ENCODE results near the gene PCP4L1. TPM values are rescaled to one million over a fixed set of nuclear protein-coding genes. Genes with fewer than 3 reads are reported as not detected.

PCP4L1 gene
- total RNA-seq, 2 donors from 2014 or later: 0.68 to 1.8 TPM

DNA sequence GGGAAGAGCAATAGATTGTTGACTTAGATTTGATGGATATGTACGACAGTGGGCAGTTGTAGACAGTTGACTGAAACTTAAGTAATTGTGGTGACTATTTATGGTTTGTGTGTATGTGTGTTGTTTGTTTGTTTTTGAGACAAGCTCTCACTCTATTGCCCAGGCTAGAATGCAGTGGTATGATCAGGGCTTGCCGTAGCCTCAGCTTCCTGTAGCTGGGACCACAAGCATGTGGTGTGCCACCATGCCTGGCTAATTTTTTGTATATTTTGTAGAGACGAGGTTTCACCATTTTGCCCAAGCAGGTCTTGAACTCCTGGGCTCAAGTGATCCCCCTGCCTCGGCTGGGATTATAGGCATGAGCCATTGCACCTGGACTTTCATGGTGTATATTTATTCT lies 65.5 kb downstream of the PCP4L1 start:
- TF ChIP-seq CTCF (IDR thresholded peaks at IDR 0.05): no peak
- Histone ChIP-seq H3K27ac (no peak overlapping the region), H3K4me1 (ENCODE audit: control insufficient read depth in 1 of 2, low read depth in 2 of 2) (no peaks in the 10 kb centered on the region), H3K27me3 (replicated peaks; ENCODE audit: insufficient read depth) (no peaks in the 10 kb centered on the region), H3K36me3 (peaks cover 26% of the 10 kb centered on the region), H3K4me3 (no peak overlapping the region), H3K9me3 (no peaks in the 10 kb centered on the region)
- DNase-seq (ENCODE audit: low spot score): no peak
- ATAC-seq (ENCODE audit: insufficient number of reproducible peaks, low FRiP score, low read depth): no peak

DNA sequence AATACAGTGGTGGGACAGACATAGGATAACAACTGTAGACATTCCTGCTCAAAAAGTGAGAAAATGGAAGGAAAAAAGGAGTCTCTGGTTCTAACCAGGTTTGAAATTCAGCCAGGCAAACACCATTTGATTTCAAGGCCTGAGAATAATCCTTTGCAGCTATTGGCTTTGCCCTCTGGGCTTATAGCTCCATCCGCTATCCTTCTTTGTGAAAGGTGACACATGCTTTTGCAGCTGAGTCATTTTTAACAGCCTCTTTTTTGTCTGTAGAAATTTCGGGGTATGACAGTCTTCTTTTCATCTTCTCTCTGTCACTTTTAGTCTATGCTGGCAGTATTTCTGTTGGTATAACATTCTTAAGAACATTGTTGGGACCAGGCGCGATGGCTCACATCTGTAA lies 71.8 kb downstream of the PCP4L1 start:
- Histone ChIP-seq H3K27me3 (replicated peaks; ENCODE audit: insufficient read depth) (no peaks in the 10 kb centered on the region), H3K4me3 (no peak overlapping the region), H3K9me3 (no peaks in the 10 kb centered on the region), H3K36me3 (peaks cover 53% of the 10 kb centered on the region), H3K4me1 (ENCODE audit: control insufficient read depth in 1 of 2, low read depth in 2 of 2) (no peaks in the 10 kb centered on the region), H3K27ac (no peak overlapping the region)
- no peak for DNase-seq (ENCODE audit: low spot score)
- no peak for TF ChIP-seq CTCF (IDR thresholded peaks at IDR 0.05)
- ATAC-seq (ENCODE audit: insufficient number of reproducible peaks, low FRiP score, low read depth): no peak

DNA sequence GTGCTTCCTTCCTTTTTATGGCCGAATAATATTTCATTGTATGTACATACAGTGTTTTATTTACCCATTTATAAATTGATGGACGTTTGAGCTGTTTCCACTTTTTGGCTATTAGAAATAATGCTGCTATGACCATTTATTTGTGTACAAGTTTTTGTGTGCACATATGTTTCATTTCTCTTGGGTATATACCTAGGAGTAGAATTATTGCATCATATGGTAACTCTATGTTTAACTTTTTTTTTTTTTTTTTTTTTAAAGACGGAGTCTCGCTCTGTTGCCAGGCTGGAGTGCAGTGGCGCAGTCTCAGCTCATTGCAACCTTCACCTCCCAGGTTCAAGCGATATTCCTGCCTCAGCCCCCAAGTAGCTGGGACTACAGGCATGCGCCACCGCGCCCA lies 74.6 kb downstream of the PCP4L1 start:
- no peak for ATAC-seq (ENCODE audit: insufficient number of reproducible peaks, low FRiP score, low read depth)
- Histone ChIP-seq H3K4me3 (no peak overlapping the region), H3K4me1 (ENCODE audit: control insufficient read depth in 1 of 2, low read depth in 2 of 2) (no peaks in the 10 kb centered on the region), H3K36me3 (peaks cover 40% of the 10 kb centered on the region), H3K27ac (no peak overlapping the region), H3K9me3 (no peaks in the 10 kb centered on the region), H3K27me3 (replicated peaks; ENCODE audit: insufficient read depth) (no peaks in the 10 kb centered on the region)
- DNase-seq (ENCODE audit: low spot score): no peak
- no peak for TF ChIP-seq CTCF (IDR thresholded peaks at IDR 0.05)

Other genes with a start within 250 kb of the PCP4L1 start
- gene F11R, start 237.6 kb upstream of the PCP4L1 start, total RNA-seq: 10 to 100 TPM; 19.1 to 20.7 TPM
- gene TSTD1, start 219.8 kb upstream of the PCP4L1 start, total RNA-seq: 10 to 100 TPM; 19.9 to 34.2 TPM
- gene USF1, start 212.8 kb upstream of the PCP4L1 start, total RNA-seq: 10 to 100 TPM; 57.9 to 69.4 TPM
- gene ARHGAP30, start 188.9 kb upstream of the PCP4L1 start, total RNA-seq: 10 to 100 TPM; 16.4 to 16.9 TPM
- under 1 TPM in 1 of 2 donors, not detected in 1; 0.14 TPM for gene NECTIN4, start 169.2 kb upstream of the PCP4L1 start, total RNA-seq
- gene KLHDC9, start 160.4 kb upstream of the PCP4L1 start, total RNA-seq: 1 to 10 TPM; 7.9 to 8.6 TPM
- gene PFDN2, start 140.7 kb upstream of the PCP4L1 start, total RNA-seq: 10 to 100 TPM; 22.7 to 92.7 TPM
- 10 to 100 TPM; 25.3 to 42.1 TPM for gene NIT1, start 140.6 kb upstream of the PCP4L1 start, total RNA-seq
- gene DEDD, start 126.1 kb upstream of the PCP4L1 start, total RNA-seq: 10 to 100 TPM; 30.7 to 34.3 TPM
- 10 to 100 TPM; 54.2 to 73.9 TPM for gene UFC1, start 104.8 kb upstream of the PCP4L1 start, total RNA-seq
- gene USP21, start 99.2 kb upstream of the PCP4L1 start, total RNA-seq: 10 to 100 TPM; 23.2 to 28.8 TPM
- 10 to 100 TPM; 18.2 to 33.6 TPM for gene PPOX, start 92.3 kb upstream of the PCP4L1 start, total RNA-seq
- 100 to 1,000 TPM in 1 of 2 donors, 10 to 100 TPM in 1; 36.4 to 145 TPM for gene B4GALT3, start 81.2 kb upstream of the PCP4L1 start, total RNA-seq
- 100 to 1,000 TPM in 1 of 2 donors, 10 to 100 TPM in 1; 15.0 to 171 TPM for gene ADAMTS4, start 59.7 kb upstream of the PCP4L1 start, total RNA-seq
- gene NDUFS2, start 56.4 kb upstream of the PCP4L1 start, total RNA-seq: 10 to 100 TPM; 61.5 to 63.5 TPM
- gene FCER1G, start 43.5 kb upstream of the PCP4L1 start, total RNA-seq: 100 to 1,000 TPM in 1 of 2 donors, 10 to 100 TPM in 1; 82.9 to 101 TPM
- not detected for gene APOA2, start 35.1 kb upstream of the PCP4L1 start, total RNA-seq
- 10 to 100 TPM; 12.8 to 13.4 TPM for gene TOMM40L, start 32.7 kb upstream of the PCP4L1 start, total RNA-seq
- not detected for gene NR1I3, start 20.5 kb upstream of the PCP4L1 start, total RNA-seq
- gene MPZ, start 51.2 kb downstream of the PCP4L1 start, total RNA-seq: 1 to 10 TPM; 2.7 to 2.8 TPM
- 10 to 100 TPM; 38.9 to 95.7 TPM for gene SDHC, start 55.6 kb downstream of the PCP4L1 start, total RNA-seq
- not detected for gene CFAP126, start 109.1 kb downstream of the PCP4L1 start, total RNA-seq
- gene FCGR2A, start 246.7 kb downstream of the PCP4L1 start, total RNA-seq: 100 to 1,000 TPM; 113 to 169 TPM

Measured in thoracic aorta (tissue), 2 donors.